HG03066 (cell line): ENCODE measurements around the gene TGIF2LX.
"Not testable (repeated sequence)": the region's sequence is repeated elsewhere in the genome, so short reads cannot be mapped to it uniquely, and the experiment has no call there.

ENCODE experiments used
- ATAC-seq: cut with Tn5 transposase; IDR thresholded peaks from one replicate; pipeline ENCODE4 v1.9.1; 2021; ENCODE audit warnings: low read depth; ENCODE audit not compliant: unreplicated experiment

TGIF2LX gene

DNA sequence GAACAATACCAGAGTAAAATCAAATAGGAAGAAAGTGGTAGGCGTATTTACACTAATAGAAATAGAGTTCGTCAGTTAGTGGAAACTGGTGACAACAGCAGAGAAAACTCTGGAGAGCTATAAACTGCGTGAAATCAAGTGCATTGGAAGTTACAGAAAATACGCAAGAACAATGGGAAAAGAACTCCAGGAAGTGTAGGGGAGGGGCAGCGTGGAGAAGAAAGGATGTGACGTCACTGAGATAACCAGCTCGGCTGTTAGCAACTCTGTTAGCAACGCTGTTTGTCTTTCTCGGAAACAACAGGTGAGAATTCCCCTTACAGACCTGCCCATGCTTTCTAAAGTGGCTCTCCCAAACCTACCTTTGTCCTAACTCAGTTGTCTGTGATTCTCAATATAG lies at the start of gene TGIF2LX:
TGIF2LX (plus strand) TSS at position 244 of the 400 bp plus-strand sequence. CDS start 178 bp downstream, outside the sequence.
- ATAC-seq = not testable (repeated sequence)

DNA sequence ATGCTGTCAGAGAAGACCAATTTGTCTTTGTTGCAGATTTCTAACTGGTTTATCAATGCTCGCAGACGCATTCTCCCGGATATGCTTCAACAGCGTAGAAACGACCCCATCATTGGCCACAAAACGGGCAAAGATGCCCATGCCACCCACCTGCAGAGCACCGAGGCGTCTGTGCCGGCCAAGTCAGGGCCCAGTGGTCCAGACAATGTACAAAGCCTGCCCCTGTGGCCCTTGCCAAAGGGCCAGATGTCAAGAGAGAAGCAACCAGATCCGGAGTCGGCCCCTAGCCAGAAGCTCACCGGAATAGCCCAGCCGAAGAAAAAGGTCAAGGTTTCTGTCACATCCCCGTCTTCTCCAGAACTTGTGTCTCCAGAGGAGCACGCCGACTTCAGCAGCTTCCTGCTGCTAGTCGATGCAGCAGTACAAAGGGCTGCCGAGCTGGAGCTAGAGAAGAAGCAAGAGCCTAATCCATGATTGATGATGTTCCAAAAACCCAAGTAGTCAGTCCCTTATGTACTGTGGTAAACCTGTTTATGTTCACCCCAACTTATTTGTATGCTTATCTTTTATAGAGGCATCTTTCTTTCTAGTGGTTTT lies 728 bp downstream of the TGIF2LX start:
- ATAC-seq = not testable (repeated sequence)

DNA sequence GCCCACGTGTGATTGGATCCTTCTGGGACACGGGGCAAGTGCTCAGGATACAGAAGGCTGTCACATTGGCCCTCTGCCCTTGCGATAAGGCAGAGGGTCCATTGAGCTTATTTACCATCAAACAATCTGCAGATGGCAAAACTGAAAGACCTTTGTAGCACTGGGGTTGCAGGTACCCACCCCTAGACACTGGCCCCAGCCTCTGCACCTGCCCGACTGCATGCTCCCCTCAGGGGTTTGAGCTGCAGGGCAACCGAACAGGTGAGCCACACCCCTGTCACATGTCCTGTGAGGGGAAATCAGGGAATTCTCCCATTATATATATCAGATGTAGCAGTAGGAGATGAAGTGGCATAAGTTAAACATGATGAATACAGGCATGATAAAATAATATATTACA lies 21.4 kb downstream of the TGIF2LX start:
- ATAC-seq = not testable (repeated sequence)

DNA sequence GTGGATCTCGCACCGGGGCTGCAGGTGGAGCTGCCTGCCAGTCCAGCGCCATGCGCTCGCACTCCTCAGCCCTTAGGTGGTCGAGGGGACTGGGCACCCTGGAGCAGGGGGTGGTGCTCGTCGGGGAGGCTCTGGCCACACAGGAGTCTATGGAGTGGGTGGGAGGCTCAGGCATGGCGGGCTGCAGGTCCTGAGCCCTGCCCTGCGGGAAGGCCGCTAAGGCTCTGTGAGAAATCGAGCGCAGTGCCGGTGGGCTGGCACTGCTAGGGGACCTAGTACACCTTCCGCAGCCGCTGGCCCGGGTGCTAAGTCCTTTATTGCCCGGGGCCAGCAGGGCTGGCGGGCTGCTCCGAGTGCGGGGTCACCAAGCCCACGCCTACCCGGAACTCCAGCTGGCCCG lies 43.9 kb downstream of the TGIF2LX start:
- not testable (repeated sequence) for ATAC-seq
